Inflammatory macrophage (primary cell): ENCODE results near the gene TSPAN9.
A peak's percentile ranks its signal among the peaks of the same experiment; 100 is the strongest.

Experiments used
- DNase-seq, 2 donors: peaks; one replicate each; pipeline ENCODE4 v3.0.0-alpha.2; 2020 to 2022

TSPAN9 gene

GRCh38 chr12:3303410-3304136, 226.4 kb downstream of the TSPAN9 start:
- DNase-seq: no peak

GRCh38 chr12:3304436-3305165, 227.4 kb downstream of the TSPAN9 start:
- peak in 1 of 2 donors; percentile 6 for DNase-seq

DNA sequence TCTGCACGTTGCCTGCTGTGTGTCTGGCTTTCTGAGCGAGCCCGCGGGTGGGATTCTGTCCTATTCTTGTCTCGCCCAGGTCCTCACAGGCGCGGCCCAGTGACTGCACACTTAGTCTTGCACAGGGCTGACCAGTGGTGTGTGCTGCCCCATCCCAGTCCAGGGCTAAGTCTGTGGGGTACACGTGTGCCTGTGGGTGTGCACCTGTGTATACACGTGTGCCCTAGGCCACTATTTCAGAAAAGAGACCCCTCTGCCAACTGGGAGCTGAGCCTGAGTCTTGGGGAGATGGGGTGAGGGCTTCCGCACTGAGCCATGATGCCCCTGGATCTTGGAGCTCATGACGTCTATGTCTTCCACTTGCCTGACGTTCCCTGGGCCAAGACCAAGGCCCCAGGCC, 228.3 kb downstream of the TSPAN9 start:
- DNase-seq: no peak

DNA sequence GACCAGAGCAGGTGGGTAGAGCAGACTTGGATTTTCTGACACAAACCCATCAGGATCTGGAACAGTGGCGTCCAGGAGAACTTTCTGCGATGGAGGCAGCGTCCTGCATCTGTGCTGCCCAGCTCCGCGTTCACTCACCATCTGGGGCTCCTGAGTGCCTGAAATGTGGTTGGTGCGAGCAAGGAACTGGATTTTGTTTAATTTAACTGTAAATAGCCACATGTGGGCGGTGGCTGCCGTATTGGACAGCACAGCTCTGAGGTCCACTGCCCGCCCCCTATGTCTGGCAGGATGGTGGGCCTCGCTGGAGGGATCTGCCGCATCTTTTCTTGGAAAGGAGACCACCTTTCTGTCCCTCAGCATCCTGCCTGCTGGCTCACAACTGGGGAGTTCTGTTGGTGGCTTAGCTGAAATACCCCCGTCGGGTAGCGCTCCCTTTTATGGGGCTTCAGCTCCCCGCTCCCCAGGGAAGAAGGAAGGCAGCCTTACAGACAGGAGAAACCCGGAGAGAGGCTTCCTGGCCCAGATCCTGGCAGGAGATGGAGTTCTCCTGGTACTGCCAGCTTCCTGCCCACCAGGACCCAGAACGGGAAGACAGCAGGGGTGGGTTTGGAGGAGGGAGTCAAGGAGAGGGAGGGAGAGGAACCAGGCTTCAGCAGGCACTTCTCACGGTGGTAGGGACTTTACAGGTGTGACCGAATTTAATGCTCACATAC, 228.9 kb downstream of the TSPAN9 start:
- DNase-seq: no peak

DNA sequence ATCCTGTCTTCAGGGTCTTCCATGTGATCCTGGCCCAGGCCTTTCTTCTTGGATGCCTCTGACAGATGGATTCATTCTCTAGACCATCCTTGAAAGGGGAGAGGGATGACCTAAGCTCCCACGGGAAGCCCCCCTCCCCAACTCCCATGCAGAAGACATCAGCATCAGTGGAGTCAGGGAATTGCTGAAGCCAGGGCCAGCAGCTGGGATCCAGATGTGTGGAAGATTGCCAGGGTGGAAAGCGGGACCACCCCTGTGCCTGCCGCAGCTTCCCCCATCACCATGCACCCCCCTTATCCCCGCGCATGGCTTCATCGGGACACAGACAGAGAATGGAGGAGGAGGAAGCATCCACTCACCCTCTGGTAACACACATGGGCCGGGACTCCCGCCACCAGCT, 230.2 kb downstream of the TSPAN9 start:
- no peak for DNase-seq

- no peak for DNase-seq
These were observed 230.9 kb downstream of the TSPAN9 start for GRCh38 chr12:3308063-3308462.

GRCh38 chr12:3308609-3309008, 231.4 kb downstream of the TSPAN9 start:
- no peak for DNase-seq

- DNase-seq: no peak
These were observed 232.6 kb downstream of the TSPAN9 start for GRCh38 chr12:3309805-3310204.

DNA sequence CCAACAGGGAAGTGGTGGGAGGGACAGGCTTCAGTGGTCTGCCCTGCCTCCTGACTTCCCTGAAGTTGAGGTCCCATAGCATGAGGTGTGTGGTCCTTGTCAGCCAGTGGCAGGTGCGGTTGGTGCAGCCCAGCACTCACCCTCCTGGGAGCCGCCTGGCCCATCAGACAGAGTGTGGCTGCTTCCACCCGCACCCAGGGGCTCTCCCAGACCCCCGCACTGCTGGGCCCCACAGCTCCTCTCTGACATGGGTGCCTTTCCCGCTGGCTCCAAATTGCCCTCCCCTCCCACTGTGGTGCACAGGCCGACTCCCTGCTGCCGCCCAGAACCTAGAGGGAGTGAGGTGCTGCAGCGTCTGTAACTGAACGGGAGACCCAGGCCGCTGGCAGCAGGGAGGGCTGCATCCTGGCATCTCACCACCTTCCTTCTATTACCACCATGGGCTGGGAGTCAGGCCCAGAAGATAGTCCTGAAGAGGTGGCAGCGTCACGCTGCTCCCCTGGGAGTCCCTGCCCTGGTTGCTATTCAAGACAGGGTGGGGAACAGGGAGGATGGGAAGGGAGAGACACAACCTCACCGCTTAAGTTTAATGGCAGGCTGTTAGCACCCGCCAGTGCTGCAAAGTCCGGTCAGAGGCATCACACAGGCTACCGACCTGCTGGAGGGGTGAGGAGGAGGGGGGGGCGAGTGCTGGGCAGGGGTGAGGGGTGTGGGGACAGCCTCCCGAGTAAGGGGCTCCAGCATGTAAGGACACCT, 233.3 kb downstream of the TSPAN9 start:
- no peak for DNase-seq

GRCh38 chr12:3311027-3311402, 233.8 kb downstream of the TSPAN9 start:
- no peak for DNase-seq

GRCh38 chr12:3311491-3312103, 234.4 kb downstream of the TSPAN9 start:
- DNase-seq: no peak

DNA sequence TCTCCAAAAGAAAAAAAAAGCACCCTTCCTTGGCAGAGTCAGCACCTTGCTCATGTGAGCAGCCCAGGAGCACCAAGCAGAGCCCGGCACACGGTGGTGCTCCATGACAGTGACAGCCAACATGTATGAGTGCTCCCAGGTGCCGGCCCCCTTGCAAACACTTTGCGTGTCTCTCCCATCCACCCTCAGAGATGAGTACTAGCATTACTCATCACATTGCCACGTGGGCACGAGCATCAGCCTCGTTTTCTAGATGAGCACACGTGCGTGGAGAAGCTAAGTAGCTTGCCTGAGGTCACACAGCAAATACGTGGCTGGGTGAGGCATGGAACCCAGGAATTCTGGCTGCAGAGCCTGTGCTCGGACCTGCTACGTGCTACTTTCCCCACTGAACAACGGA, 235.9 kb downstream of the TSPAN9 start:
- no peak for DNase-seq

GRCh38 chr12:3313675-3314663, 236.8 kb downstream of the TSPAN9 start:
- peak in 1 of 2 donors; percentile 44 for DNase-seq

- DNase-seq: no peak
These were observed 238.1 kb downstream of the TSPAN9 start for GRCh38 chr12:3315201-3315661.

- DNase-seq: no peak
These were observed 239.7 kb downstream of the TSPAN9 start for GRCh38 chr12:3316776-3317480.

DNA sequence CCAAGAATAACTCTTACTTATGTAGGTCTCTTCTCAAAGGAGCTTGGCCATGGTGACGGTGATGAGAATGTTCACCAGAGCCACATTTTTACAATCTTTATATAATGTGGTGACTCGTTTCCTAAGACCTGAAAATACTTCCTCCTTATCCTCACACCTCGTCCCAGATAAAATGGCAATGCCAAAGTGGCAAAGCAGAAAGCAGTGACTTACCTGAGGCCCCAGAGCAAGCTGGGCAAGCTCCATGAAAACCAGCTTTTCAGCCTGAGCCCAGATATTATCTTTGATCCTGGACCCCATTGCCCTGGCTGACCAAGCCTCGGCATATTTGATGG, 240.3 kb downstream of the TSPAN9 start:
- no peak for DNase-seq

- DNase-seq: no peak
These were observed 240.8 kb downstream of the TSPAN9 start for GRCh38 chr12:3317841-3318501.

DNA sequence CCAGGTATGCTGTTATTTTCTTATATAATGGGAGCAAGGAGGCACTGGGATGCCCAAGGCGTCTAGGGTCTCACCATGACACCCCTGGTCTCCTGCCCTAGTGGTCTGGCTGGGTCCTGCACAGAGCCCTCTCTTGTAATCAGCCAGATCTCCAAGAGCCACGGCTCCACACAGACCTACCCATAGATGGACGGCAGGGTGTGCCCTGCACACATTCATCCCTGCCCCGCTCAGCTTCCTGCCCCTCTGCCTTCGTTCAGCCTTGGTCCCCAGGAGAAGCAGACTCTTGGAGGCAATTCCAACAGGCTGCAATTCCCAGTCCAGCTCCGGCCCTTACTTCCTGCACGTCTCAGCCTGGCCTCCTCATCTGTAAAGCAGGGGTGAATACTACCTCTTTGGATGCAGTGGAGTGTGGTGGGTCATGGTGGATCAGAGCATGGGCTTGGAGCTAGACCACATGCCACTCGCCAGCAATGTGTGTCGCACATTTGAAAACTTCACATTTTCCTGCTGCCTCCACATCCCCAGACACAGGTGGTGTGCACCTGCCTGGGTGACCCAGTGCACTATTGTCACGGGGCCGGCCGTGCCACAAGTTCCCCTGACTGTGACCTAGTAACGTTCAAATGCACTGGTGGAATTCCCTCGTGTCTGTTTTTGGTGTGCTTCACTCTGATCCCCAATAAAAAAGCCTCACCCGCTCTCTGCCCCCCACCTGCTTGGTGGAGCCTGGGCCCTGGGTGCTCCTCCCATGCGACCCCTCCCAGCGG, 242.7 kb downstream of the TSPAN9 start:
- no peak for DNase-seq

GRCh38 chr12:3320881-3321509, 243.8 kb downstream of the TSPAN9 start:
- DNase-seq: no peak
